Measurements from ENCODE around the gene ZFR.
"Not testable (repeated sequence)": the region's sequence is repeated elsewhere in the genome, so short reads cannot be mapped to it uniquely, and the experiment has no call there.

ZFR gene

DNA sequence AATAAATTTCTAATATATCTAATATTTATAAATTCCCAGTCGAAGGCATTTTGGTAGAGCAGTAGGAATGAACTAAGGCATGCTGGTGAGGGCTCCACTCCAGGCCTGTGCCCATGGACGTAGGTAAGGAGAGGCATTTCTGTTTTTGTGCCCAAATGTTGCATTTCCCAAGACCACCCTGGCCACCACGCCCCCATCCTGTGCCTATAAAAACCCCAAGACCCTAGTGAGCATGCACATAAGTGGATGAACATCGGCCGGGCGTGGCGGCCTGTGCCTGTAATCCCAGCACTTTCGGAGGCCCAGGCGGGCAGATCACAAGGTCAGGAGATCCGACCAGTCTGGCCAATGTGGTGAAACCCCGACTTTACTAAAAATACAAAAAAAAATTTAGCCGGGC, 121.7 kb downstream of the ZFR start:
- no peak for DNase-seq
- TF ChIP-seq, protein P1, sequence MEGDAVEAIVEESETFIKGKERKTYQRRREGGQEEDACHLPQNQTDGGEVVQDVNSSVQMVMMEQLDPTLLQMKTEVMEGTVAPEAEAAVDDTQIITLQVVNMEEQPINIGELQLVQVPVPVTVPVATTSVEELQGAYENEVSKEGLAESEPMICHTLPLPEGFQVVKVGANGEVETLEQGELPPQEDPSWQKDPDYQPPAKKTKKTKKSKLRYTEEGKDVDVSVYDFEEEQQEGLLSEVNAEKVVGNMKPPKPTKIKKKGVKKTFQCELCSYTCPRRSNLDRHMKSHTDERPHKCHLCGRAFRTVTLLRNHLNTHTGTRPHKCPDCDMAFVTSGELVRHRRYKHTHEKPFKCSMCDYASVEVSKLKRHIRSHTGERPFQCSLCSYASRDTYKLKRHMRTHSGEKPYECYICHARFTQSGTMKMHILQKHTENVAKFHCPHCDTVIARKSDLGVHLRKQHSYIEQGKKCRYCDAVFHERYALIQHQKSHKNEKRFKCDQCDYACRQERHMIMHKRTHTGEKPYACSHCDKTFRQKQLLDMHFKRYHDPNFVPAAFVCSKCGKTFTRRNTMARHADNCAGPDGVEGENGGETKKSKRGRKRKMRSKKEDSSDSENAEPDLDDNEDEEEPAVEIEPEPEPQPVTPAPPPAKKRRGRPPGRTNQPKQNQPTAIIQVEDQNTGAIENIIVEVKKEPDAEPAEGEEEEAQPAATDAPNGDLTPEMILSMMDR (IDR thresholded peaks at IDR 0.05; ENCODE audit: low read depth, low read length): no peak
- H3K4me1 ChIP-seq: no peaks in the 10 kb centered on the region
- no peaks in the 10 kb centered on the region for H3K27me3 ChIP-seq
- no peaks in the 10 kb centered on the region for H3K36me3 ChIP-seq
- H3K9me3 ChIP-seq: no peaks in the 10 kb centered on the region
- no peak overlapping the region for H3K4me3 ChIP-seq (ENCODE audit: low read depth, low read length)

DNA sequence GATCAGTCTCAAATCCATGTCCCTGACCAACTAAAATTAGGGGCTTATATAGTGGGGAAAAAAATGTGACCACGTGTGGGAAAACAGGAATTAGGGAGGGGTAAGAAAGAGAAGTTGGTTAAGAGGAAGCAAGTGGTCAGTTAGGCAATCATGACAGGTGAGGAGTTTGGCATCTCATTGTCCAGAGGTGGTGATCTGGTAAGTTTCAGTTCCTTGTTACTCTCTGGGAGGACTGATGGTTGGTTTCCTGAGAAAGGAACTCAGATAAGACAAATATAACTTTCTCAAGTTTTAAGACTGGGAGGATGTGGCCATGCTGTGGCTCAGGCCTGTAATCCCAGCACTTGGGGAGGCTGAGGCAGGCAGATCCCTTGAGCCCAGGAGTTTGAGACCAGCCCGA, 122.8 kb downstream of the ZFR start:
- H3K4me3 ChIP-seq (ENCODE audit: low read depth, low read length); H3K27me3 ChIP-seq; H3K36me3 ChIP-seq; H3K4me1 ChIP-seq; H3K9me3 ChIP-seq; DNase-seq: not testable (repeated sequence)

DNA sequence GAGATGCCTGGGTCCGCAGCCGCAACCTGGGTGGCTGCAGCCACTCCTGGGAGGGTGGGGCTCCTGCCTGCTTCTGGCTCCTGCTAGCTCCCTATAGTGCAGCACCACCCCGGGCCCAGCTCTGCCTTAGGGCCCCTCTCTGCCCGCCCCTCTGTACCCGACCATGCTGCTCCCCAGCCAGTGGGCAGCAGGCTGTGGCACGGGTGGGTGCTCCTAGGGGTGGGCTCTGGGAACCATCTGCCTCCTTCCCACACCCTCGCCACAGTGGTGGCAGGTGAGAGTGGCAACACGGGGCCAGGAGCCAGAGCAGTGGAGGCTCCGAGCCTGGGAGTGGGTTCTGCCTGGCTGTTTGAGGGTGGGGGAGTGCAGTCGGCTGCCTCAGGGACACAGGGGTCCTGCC, 124.0 kb downstream of the ZFR start:
- Histone ChIP-seq H3K4me3 (ENCODE audit: low read depth, low read length) (no peak overlapping the region), H3K27me3 (no peaks in the 10 kb centered on the region), H3K36me3 (no peaks in the 10 kb centered on the region), H3K9me3 (no peaks in the 10 kb centered on the region), H3K4me1 (no peaks in the 10 kb centered on the region)
- TF ChIP-seq, protein P1 (IDR thresholded peaks at IDR 0.05; ENCODE audit: low read depth, low read length): no peak
- DNase-seq: no peak

DNA sequence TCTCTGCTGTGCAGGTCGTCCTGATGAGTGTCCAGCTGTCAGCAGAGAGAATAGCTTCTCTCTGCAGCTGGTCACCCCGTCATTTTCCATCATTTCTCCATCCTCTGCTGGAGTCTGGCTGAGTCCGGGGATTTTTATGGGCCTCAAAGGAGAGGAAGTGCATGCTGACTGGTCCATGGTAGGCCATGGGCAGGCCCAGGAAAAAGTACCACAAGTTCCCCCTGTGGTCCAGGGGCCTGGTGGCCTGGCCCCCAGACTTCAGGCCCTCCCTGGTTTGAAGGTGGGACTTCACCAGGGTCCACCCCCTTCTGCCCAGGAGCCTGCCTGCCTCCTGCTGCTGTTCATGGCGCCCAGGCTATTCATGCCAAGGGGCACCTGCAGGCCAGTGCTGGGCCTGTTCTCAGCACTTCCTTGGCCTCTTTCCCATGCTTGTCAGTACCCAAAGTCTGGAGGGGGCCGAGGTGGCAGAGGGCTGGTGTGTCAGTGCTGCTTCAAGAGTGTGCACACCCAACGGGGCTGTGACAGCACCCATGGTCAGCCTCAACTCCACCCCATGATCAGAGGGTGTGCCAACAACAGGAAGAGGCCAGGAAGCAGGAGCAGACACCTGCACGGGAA, 124.5 kb downstream of the ZFR start:
- DNase-seq: no peak

DNA sequence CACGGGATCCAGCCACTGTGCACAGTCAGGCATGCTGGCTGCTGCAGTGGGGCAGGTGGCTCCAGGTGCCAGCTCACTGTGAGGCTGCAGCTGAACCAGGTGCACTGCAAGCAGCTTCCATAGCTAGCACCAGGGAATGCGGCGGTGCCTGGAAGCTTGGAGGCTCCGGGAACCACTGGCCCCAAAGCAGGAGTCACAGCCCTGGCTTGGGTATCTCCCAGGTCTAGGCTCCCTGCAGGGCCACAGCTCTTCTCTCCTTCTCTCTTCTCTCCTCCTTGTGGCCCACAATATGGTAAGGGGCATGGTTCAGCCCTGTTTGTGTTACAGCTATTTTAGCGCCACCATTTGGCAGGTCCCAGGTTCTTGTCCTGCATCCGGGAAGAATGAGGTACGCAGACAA, 125.1 kb downstream of the ZFR start:
- H3K4me3 ChIP-seq (ENCODE audit: low read depth, low read length): no peak overlapping the region
- TF ChIP-seq, protein P1 (IDR thresholded peaks at IDR 0.05; ENCODE audit: low read depth, low read length): no peak
- no peaks in the 10 kb centered on the region for H3K27me3 ChIP-seq
- H3K36me3 ChIP-seq: no peaks in the 10 kb centered on the region
- H3K9me3 ChIP-seq: no peaks in the 10 kb centered on the region
- no peaks in the 10 kb centered on the region for H3K4me1 ChIP-seq
- no peak for DNase-seq

More for the DNA sequence above, 124.5 kb downstream of the ZFR start:
- Histone ChIP-seq H3K9me3 (no peaks in the 10 kb centered on the region), H3K27me3 (no peaks in the 10 kb centered on the region), H3K4me1 (no peaks in the 10 kb centered on the region), H3K4me3 (ENCODE audit: low read depth, low read length) (no peak overlapping the region), H3K36me3 (no peaks in the 10 kb centered on the region)
- TF ChIP-seq, protein P1 (IDR thresholded peaks at IDR 0.05; ENCODE audit: low read depth, low read length): no peak

DNA sequence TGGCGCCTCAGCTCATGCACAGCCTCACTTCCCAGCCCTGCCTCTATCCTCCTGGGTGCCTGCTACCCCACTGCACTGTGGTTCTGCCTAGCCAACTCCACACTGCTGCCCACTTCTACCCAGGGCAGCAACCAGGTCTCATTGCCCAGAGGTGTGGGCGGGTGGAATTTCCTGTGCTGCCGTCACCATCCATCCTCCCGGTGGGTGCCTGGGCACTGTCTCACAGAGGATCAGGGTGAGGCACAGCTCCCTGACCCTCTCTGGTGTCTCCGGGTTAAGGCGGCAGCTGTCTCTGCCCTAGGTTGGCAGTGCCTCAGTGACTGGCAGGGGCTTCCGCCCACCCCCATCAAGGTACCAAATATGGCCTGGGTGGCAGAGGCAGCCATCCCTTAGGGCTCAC, 127.5 kb downstream of the ZFR start:
- no peaks in the 10 kb centered on the region for H3K4me1 ChIP-seq
- no peak for DNase-seq
- no peaks in the 10 kb centered on the region for H3K27me3 ChIP-seq
- no peaks in the 10 kb centered on the region for H3K9me3 ChIP-seq
- no peaks in the 10 kb centered on the region for H3K36me3 ChIP-seq
- no peak overlapping the region for H3K4me3 ChIP-seq (ENCODE audit: low read depth, low read length)
- TF ChIP-seq, protein P1 (IDR thresholded peaks at IDR 0.05; ENCODE audit: low read depth, low read length): no peak

All from BE2C (cell line).